LNCaP clone FGC (cell line): ENCODE measurements around the gene NIM1K.
"Not testable (repeated sequence)": the region's sequence is repeated elsewhere in the genome, so short reads cannot be mapped to it uniquely, and the experiment has no call there.

Experiments used
- DNase-seq: peaks from one replicate; pipeline ENCODE4 v3.0.0-alpha.2; 2011; ENCODE audit warnings: low read depth
- H3K4me3 ChIP-seq: 2 replicates; pipeline ENCODE4 v1.5.1; 2011; ENCODE audit warnings: mild to moderate bottlenecking, low read depth, low read length, control low read depth
- CTCF ChIP-seq: IDR thresholded peaks from 2 replicates; pipeline ENCODE4 v1.5.1; 2012; ENCODE audit warnings: mild to moderate bottlenecking; ENCODE audit not compliant: control insufficient read depth, insufficient read depth; ENCODE audit errors: extremely low read depth

Gene NIM1K

GRCh38 chr5:43256261-43256966 lies 64.4 kb downstream of the NIM1K start:
- TF ChIP-seq CTCF: no peak
- DNase-seq: no peak
- H3K4me3 ChIP-seq: no peak overlapping the region

DNA sequence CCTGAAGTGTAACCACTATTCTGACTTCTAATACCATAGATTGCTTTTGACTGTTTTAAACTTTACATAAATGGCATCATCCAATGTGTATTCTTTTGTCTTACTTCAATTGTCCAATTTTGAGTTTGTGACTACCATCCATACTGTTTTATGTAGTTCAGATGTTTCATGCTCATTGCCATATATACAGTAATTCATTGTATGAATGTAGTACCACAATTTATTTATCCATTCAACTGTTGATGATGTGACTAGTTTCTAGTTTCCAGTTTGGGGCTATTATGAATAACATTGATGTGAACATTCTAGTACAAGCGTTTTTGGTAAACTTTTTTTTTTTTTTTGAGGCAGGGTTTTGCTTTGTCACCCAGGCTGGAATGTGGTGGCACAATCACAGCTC lies 66.1 kb downstream of the NIM1K start:
- DNase-seq: no peak
- no peak overlapping the region for H3K4me3 ChIP-seq
- TF ChIP-seq CTCF: no peak

- not testable (repeated sequence) for H3K4me3 ChIP-seq, DNase-seq
Observed at GRCh38 chr5:43262269-43262668, 70.2 kb downstream of the NIM1K start.

- H3K4me3 ChIP-seq: no peak overlapping the region
- no peak for DNase-seq
- no peak for TF ChIP-seq CTCF
Observed at GRCh38 chr5:43268188-43268820, 76.3 kb downstream of the NIM1K start.

DNA sequence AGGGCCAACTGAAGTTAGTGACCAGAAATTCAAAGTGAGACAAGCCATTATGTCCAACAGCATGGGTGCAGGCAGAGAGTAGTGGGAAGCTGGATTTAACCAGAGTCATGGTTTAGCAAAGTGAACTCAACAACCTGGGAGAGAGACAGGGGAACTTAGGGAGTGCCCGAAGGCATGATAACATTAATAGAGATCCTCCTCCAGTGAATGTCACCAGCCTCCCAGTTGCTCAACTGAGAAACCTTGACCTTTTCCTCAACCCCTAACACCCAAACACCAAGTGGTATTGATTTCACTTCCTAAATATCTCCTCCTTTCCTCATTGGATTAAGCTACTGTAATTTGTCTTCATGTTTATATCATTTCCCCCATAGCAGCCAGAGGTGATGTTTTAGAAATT lies 78.6 kb downstream of the NIM1K start:
- no peak for TF ChIP-seq CTCF
- DNase-seq: no peak
- no peak overlapping the region for H3K4me3 ChIP-seq

DNA sequence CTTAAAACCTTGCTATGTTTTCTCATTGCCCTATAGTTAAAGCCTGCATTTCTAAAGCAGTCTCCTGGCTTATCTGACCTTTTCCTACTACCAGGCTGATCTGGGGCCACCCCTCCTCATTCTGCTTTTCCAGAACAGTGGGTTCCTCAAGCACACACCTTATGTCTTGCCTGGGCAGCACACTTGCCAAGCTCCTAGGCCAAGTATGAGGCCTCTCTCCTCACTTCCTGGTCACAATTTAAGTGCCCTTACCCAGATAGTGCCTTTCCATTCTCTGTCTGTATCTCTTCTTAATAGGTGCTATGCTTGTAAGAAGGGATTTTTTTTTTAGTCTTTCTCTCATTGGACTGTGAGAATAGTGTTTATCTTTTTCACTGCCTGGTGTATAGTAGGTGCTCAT lies 81.5 kb downstream of the NIM1K start:
- no peak for DNase-seq
- no peak overlapping the region for H3K4me3 ChIP-seq
- no peak for TF ChIP-seq CTCF

DNA sequence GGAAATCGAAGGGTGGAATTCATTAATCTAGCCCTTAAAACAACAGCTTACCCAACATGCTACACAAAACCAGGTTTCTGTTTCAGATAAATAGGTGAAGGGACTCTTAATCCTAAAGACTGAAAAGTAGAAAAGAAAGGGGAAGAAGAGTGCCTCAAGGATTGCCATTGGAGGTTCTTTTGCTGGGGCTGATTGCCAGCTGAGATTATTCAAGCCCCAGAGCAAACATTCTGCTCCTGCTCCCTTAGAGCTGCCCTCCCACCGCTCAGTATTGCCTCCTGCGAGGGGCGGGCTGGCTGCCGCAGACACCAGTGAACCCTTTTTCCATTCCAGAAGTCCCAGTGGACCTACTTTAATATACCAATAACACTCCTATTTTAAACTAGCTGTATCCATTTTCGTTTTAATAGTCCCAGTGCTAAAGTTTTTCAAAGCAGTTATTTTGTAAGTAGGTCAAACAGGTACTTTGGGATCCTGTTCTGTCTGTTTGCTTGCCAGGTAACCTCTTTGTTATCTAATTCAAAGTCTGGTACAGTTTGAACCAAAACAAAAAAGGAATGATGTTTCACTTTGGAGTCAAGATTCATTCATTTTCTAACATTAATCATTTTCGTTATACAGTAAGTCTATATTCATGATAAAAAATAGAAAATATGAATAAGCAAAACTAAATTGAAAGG lies 82.5 kb downstream of the NIM1K start:
- no peak overlapping the region for H3K4me3 ChIP-seq
- no peak for TF ChIP-seq CTCF
- peak; percentile 8 for DNase-seq
